Stimulated activated CD4-positive, alpha-beta T cell treated with anti-CD3 and anti-CD28 coated beads, Interleukin-4, amount 100 ng/mL, for 1 hour (primary cell): ENCODE data around the gene SLC9A3.
A peak's percentile ranks its signal among the peaks of the same experiment; 100 is the strongest.
"Not testable (repeated sequence)": the region's sequence is repeated elsewhere in the genome, so short reads cannot be mapped to it uniquely, and the experiment has no call there.

Experiments used
- DNase-seq: peaks from one replicate; pipeline ENCODE4 v3.0.0-alpha.2; 2020

The SLC9A3 gene

DNA sequence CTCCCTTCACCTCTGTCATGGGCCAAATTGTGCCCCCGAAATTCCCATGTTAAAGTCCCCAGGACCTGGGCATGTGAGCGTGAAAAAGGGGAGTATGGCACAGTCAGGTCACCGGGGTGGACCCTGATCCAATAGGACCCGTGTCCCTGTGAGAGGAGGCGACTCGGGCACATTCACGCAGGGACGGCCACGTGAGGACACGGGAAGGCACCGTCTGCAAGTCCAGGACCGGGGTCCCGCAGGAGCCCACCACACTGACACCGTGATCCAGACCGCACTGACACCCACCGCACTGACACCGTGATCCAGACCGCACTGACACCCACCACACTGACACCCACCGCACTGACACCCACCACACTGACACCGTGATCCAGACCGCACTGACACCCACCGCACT lies 37.7 kb downstream of the SLC9A3 start:
- DNase-seq = not testable (repeated sequence)

DNA sequence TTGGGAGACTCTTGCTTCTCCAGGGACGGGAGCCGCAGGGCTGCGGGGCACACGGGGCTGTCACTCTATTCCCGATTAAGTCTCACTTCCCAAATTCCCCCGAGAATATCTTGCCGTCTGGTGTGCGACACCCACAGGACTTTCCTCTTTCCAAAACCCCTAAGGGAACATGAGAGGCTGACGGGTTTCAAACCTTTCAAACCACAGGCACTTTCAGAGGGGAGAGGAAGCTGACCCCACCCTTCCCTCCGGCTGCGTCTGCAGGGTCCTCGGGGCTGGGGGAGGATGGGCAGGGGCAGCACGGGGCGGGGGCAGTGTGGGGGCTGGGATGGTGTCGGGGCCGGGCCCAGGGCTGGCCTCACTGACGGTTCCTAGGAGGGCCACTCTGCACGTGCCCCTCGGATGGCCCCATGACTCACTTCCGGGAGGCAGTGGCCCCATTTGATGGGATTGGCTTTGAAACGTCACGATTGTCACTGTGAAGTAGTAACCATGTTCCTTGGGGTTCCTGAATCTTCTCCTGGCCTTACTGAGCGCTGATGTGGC lies 38.2 kb downstream of the SLC9A3 start:
- DNase-seq = no peak

DNA sequence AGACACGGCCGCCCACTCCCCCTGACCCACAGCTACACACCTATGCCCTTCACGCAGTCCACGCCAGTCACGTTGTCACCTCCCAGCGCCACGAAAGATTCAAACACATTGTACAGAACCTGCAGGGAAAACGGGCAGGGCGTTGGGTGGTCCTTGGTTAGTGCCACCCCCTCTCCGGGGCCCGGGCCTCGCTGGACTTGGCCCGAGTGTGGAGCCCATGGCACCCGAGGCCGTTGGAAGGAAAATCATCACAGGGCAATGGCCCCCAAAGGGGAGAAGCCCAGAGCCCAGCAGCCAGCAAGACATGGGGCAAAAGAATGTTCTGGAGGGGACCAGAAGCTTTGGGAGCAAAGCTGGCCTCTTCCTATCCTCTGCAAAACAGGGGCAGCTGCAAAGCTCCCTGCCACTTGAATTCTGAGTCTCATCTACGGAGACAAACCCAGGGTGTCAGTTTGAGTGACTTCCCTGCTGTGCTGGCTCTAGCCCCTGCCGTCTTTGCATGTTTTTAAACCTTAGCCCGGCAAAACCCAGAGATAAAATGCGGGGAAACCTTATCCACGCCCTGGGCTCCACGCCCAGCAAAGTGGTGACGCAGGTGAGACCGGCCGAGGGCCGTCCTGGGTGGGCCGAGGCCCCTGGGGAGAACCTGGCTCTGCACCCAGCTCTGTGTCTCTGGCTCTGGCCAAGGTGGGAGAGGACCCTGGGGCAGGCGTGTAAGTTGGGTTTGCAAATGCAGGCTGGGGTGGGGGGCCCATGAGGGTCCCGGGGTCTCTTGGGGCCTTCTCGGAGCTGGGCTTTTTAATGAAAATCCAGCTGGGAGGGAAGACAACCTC lies 38.9 kb downstream of the SLC9A3 start:
- DNase-seq = no peak

DNA sequence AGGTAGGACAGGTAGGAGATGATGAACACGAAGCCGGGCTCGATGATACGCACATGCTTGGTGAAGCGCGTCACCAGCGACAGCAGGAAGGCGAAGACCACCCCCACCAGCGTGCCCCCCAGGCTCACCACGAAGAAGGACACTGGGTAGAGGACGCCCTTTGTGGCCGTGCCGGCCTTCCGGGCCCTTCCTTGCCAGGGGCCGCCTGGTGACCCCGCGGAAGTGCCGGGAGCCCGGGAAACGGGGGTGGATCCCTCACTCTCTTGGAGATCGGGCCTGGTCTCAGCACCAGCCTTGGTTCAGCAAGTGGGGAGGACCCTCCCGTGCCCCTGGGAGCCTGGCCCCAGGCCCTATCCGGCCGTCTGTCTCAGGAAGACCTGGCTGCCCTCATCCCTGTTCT lies 39.7 kb downstream of the SLC9A3 start:
- DNase-seq = no peak

DNA sequence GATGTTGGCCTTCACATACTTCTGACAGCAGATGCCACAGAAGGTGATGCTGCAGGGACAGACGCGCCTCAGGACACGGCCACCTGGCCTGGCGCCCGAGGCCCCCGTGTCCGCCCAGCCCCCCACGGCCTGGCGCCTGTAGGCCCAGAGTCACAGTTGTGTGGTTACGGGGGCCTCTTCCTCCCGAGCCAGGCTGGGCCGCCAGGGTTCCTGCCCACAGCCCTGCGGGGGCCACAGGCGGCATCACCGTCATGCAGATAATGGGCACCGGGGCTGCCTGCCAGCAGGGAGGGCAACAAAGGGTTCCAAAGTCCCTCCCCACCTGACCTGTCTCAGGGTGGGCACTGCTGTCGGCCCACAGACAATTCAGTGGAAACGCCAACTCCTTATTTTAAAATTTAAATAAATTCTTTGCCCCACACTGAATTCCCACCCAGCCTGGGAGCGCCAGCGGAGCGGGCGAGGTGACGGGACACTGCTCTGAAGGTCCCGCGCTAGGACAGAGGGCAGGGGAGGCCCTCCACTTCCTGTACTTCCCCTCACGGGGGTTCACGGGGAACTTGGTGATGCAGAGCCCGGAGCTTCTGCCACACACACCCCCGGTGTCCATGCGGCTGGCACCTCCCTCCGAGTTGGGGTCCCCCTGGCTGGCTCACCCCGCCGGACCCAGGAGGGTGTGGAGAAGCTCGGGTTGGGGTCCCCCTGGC lies 40.7 kb downstream of the SLC9A3 start:
- DNase-seq = no peak

DNA sequence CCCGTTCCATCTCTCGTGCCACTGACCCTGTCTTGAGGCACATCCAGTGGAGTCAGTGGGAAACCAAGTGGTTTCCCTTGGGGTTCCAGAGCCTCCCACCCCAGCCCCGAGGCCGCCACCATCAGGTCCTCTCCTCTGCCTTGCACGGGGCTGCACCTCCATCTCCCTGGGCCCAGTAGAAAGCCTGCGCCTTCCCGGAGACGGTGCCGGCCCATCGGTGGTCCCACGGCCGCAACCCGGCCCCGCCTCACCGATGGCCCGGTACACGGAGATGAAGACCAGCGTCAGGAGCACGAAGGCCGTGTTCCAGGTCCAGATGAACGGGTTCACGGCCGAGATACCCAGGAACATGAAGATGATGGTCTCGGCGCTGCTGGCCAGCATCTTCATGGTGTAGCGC lies 41.2 kb downstream of the SLC9A3 start:
- DNase-seq = no peak

DNA sequence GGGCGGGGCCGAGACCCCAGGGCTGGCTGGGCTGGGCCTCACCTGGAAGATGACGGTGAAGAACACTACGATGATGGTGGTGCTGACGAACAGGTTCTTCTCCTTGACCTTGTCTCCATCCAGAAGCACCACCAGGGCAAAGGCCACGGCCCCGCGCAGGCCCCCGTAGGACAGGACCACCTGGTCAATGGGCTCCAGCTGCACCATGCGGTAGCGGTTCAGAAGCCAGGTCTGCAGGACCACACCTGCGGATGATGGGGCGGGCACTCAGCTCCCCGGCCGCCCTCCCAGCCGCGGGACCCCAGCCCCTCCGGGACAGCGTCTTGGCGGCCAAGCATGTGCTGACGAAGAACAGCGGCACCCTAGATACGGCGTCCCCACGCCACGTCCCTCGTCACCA lies 41.7 kb downstream of the SLC9A3 start:
- no peak for DNase-seq

DNA sequence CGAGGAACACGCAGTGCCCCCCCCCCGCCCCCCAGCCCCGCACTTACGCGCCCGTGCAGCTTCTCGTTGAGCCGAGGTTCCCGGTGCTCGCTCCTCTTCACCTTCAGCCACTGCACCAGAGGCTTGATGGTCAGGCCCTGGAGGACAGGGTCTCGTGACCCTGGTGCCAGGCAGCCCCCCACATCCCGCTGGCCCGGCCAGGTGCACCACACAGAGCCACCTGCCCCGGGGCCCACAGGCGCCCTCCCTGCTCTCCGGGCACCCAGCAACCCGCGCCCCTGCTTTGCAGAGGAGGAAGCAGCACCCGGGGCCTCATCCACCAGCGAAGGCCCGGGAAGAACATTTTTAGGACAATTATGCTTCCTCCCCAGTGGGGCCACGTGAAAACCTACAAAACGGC lies 42.2 kb downstream of the SLC9A3 start:
- no peak for DNase-seq

DNA sequence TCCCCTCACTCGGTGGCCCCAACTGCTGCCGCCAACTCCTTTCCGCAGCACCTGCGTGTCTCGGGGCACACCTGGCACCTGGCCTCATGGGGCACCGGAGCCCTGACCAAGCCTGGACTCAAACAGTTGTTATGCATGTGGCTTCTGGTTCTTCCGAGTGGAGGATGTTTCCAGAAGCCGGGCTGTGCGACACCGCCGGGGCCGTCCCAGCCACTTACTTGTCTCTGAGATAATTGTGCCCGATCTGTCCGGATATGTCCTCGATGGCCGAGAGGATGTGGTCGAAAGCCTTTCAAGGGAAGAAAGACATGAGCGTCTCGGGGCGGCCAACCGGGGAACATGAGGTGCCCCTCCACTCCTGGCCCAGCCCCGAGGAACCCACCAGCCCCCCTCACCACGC lies 42.9 kb downstream of the SLC9A3 start:
- no peak for DNase-seq

DNA sequence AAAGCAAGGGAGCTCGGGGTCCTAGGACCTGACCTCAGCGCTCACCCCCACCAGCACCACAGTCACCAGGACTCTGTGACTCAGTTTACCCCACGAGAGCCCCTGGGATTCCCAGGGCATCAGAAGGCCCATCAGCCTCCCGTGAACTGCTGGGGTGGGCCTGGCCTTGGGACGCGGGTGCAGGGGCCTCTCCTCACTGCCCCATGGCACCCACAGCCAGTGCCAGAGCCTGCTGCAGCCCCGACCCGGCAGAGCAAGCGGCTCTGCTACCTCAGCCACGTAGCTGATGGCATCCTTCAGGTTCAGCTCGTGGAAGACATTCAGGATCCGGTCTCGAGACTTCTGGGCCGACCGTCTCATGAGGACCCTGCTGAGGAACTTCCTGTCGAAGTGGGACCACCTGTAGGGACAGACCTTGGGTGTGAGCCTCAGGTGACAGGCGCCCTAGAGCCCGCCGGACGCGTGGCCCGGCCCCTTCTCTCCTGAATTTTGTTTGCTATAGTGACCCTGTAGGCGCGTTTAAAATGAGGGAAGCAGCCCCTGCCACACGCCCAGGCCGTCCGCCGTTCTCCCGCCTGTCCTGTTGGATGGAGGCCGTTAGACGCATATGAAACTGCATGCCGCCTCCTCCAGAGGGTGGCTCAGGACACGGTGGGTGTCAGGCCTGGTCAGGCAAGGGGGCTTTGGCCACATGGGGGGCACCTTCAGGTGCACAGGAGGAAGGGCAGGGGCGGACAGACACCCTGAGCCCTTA lies 44.5 kb downstream of the SLC9A3 start:
- no peak for DNase-seq

DNA sequence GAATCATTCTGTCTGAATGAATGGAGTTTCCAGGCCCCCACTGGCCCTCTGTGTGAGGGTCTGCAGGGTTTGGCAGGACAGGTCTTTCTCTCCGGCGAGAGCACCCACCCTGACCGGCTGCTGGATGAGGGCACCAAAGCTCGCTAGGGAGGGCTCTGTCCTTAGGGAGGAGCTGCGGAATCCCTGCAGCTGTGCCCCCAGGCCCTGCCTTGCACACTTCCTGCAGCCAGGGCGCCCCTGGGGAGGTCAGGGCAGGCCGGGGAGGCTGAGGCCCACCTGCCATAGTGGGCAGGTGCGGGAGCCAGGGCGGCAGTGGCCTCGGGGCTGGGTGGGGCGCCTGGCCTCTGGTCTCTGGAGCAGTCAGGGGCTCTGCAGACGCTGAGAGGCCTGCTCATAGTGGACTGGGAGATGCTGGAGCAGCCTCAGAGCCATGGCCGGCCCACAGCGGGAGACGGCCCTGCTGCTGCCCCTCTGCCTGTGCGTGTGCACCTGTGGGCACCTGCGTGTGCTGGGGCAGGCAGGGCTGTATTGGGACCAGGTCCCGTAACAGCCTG lies 45.2 kb downstream of the SLC9A3 start:
- no peak for DNase-seq

DNA sequence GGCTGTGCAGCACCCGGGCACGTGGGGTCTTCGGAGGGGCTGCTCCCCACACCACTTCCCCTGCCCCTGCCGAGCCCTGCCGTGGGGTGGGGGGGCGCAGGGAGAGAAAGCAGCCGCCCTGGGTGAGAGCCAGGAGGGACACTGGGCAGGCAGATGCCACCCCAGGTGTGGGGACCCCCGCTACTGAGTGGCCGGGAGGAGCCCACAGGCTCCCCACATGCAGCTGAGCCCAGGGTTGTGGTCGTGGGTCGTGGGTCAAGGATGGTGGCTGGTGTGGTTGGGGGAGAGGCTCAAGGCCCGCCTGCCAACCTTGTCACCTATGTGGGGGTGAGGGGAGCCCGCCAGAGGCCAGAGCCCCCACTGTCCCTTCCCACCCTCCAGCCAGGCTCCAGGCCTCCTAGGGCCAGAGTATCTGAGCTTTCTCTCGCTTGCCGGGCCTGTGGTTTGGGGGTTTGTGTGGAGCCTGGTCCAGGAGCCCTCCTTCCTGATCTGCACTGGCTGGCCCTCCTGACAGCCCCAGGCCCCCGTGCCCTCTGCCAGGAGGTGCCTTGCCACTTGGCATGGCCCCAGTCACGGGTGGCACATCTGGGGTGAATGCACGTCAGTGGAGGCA lies 45.8 kb downstream of the SLC9A3 start:
- DNase-seq = no peak

DNA sequence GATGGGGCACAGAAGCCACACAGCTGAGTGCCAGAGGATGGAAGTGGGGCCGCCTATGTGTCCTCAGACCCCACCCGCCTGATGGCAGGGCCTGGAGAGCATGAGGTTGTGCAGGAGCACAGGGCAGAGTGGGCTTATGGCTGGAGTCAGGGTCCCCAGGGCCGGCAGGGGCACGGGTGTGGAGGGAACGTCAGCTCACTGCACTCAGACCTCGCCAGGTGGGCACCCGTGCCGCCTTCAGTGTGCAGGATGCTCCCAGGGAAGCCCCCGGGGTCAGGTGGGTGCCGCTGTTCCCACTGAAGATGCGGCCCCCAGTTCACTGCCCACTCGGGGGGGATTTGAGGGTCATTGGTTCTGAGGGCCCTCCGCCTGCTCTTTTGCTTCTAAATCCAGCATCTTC lies 46.4 kb downstream of the SLC9A3 start:
- no peak for DNase-seq

DNA sequence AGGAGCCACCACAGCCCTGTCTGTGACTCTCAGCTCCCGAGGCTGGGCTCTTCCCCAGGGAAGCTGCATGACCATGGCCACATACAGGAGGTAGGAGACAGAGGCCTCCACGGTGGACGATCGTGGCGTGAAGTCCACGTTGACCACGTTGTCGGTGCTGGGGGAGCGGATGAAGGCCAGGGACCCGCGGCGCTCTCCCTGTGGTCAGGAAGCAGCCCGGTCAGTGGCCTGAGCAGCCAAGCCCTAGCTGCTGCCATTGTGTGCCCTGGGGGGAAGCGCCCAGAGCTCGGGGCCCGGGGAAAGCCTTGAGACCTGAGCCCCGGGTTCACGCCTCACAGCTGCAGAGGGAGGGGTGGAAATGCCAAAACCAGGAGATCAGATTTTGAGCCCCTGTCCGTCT lies 47.0 kb downstream of the SLC9A3 start:
- no peak for DNase-seq

DNA sequence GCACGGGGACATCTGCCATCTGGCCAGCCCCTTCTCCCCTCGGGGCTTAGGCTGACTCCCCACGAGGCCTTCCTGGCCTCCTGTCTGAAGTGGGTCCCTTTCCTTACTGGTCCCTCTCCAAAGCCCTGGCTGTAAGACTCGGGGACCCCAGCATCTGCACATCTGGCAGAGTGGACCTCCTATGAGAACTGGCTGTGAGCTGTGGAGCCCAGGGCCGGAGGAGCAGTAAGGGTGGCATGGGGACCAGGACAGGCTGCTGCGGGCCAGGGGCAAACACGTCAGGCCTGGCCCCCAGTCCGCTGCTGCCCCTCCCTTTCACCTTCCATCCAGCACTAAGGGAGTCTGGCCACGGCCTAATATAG lies 47.5 kb downstream of the SLC9A3 start:
- DNase-seq = no peak

DNA sequence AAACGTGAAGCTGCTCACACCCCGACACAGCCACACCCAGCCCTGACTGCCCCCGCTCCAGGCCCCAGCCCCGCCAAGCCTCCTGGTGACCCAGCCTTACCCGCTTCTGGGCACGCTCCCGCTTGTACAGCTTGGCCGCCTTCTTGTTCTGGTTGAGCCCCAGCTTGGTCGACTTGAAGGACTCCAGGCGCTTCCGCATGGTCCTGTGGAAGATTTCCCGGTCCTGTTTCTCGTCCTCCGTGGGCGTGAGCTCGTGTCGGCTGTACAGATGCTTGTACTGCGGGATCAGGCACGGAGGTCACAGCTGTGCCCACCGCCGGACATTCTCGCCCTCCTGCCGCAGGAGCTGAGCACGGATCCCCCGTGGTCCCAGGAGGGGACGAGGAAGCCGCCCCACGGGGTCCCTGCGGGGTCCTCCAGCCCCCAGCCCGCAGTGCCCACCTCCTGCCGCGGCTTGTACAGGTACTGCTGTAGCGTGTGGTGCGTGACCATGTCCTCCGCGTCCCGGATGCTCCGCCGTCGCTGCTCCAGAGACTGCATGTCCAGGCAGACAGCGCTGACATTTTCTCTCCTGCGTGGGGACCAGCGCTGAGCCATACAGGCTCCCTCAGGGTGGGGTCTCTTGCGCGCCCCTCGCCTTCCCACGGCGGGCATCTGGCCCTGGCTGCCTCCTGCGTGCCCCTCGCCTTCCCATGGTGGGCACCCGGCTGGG lies 48.0 kb downstream of the SLC9A3 start:
- no peak for DNase-seq

DNA sequence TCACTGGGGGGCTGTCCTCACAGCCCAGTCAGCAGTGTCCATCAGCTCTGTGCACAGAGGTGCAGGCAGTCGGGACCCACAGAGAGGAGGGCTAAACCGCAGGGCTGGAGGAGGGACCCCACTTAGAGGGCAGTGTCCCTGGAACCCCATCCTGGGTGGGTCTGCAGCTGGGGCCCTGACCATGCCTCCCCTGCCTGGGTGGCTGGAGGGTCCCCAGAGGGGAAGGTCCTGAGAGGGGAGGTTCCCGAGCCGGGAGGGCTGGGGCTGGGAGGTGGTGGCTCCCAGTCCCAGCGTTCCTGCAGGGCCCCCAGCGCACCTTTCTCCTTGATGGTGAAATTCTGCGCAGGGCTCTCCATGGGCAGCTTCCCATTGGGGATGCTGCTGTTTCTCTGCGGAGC lies 48.5 kb downstream of the SLC9A3 start:
- no peak for DNase-seq

DNA sequence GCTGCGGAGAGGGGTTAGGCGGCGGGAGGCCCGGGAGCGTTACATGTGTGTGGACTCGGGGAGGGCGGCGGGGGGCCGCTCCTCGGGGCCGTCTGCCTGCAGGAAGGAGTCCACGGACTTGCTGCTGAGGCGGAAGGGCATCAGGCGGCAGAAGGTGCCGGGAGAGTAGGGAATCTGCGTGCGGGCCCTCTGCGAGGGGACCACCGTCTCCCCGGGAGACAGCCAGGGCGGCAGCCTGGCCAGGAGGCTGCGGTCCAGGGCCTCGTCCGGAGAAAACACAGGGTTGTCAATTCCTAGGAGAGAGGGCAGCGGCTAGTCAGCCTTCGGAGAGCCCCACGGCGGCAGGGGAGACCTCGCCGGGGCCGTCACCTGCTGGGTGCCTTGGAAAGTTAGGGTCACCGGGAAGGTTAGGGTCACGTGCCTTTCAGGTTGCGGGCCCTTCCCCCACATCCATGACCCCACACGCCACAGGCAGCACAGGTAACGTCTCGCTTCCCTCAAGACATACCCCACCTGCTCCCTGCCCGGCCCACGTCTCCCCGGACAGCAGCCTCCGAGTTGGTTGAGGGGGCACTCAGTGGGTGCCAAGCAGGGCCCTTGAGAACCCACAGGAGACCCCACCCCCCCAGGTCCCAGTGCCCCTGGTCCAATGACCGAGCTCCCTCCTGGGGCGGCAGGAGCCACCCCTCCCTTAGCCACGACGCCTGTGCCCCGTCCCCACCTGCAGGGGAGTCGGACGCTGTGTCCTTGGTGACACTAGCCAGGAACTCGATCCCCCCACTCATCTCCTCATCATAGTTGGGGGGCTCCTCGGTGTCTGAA lies 49.2 kb downstream of the SLC9A3 start:
- DNase-seq = peak; percentile 28

DNA sequence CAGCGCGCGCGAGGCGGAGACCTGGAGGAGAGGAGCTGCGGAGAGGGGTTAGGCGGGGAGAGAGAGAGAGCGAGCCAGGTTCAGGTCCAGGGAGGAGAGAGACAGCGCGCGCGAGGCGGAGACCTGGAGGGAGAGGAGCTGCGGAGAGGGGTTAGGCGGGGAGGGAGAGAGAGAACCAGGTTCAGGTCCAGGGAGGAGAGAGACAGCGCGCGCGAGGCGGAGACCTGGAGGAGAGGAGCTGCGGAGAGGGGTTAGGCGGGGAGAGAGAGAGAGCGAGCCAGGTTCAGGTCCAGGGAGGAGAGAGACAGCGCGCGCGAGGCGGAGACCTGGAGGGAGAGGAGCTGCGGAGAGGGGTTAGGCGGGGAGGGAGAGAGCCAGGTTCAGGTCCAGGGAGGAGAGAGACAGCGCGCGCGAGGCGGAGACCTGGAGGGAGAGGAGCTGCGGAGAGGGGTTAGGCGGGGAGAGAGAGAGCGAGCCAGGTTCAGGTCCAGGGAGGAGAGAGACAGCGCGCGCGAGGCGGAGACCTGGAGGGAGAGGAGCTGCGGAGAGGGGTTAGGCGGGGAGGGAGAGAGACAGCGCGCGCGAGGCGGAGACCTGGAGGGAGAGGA lies 49.9 kb downstream of the SLC9A3 start:
- peak; percentile 2 for DNase-seq

DNA sequence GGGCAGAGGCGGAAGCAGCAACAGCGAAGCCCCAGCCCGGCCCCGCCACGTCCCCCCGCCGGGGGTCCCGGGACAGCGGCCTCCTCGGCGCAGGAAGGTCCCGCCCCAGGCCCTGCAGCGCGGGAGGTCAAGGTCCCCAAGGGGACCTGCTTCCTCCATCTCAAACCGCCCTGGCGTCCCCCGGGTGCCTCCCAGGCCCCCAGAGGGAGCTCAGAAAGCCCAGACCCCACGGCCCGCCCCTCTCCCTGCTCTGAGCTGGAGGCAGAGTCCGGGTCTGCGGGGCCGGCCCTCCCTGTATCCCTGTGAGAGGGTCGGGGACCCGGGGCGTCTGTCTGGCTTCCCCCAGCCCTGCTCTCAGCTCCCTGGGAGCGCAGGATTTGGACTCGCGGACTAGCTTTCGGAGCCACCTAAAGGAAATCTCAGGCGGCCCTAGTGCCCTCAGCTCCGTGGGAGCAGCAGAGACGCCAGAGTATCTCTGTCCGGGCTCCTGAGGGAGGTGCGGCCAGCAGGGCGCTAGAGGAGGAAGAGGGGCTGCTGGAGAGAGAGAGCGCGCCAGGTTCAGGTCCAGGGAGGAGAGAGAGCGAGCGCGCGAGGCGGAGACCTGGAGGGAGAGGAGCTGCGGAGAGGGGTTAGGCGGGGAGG lies 50.6 kb downstream of the SLC9A3 start:
- peak; percentile 40 for DNase-seq
